Measurements from ENCODE around the gene GIGYF1. TPM values are rescaled to one million over a fixed set of nuclear protein-coding genes. Genes with fewer than 3 reads are reported as not detected.
"Not testable (repeated sequence)": the region's sequence is repeated elsewhere in the genome, so short reads cannot be mapped to it uniquely, and the experiment has no call there.

Gene GIGYF1
- total and polyA plus RNA-seq, 8 donors, result 10.5 to 127 (median 33.6) TPM

- Histone ChIP-seq H3K4me3 (no peak overlapping the region), H3K27ac (no peak overlapping the region), H3K4me1 (no peaks in the 10 kb centered on the region), H3K36me3 (no peaks in the 10 kb centered on the region), H3K9me3 (no peaks in the 10 kb centered on the region), H3K27me3 (no peaks in the 10 kb centered on the region)
- TF ChIP-seq POLR2A (IDR thresholded peaks at IDR 0.05), result no peak
- TF ChIP-seq POLR2AphosphoS5 (IDR thresholded peaks at IDR 0.05), result no peak
- no peak for TF ChIP-seq EP300 (IDR thresholded peaks at IDR 0.05)
- TF ChIP-seq, protein P1, sequence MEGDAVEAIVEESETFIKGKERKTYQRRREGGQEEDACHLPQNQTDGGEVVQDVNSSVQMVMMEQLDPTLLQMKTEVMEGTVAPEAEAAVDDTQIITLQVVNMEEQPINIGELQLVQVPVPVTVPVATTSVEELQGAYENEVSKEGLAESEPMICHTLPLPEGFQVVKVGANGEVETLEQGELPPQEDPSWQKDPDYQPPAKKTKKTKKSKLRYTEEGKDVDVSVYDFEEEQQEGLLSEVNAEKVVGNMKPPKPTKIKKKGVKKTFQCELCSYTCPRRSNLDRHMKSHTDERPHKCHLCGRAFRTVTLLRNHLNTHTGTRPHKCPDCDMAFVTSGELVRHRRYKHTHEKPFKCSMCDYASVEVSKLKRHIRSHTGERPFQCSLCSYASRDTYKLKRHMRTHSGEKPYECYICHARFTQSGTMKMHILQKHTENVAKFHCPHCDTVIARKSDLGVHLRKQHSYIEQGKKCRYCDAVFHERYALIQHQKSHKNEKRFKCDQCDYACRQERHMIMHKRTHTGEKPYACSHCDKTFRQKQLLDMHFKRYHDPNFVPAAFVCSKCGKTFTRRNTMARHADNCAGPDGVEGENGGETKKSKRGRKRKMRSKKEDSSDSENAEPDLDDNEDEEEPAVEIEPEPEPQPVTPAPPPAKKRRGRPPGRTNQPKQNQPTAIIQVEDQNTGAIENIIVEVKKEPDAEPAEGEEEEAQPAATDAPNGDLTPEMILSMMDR (IDR thresholded peaks at IDR 0.05), result no peak
- 78 to 79% (median 79%) methylated on average over 10 to 11 of the region's 11 CpGs; no CpG with 5 or more reads in 2 of the 5 donors for WGBS, 5 donors
- intact Hi-C loops (cut with DNase I; ENCODE audit: low total_unique reads), result no loop called here
- DNase-seq, result no peak
These were observed 38.0 kb upstream of the GIGYF1 start for GRCh38 chr7:100731937-100732636.

- Histone ChIP-seq H3K4me3 (no peak overlapping the region), H3K9me3 (no peaks in the 10 kb centered on the region), H3K4me1 (peaks cover 0 to 4% (median 3%) of the 10 kb centered on the region in 4 donors), H3K27me3 (no peaks in the 10 kb centered on the region), H3K36me3 (no peaks in the 10 kb centered on the region), H3K27ac (no peak overlapping the region)
- WGBS, 5 donors, result 20 to 34% (median 21%) methylated on average over 1 to 3 of the region's 3 CpGs; no CpG with 5 or more reads in 2 of the 5 donors
- TF ChIP-seq, protein P1 (IDR thresholded peaks at IDR 0.05), result no peak
- no peak for DNase-seq
- intact Hi-C loops (cut with DNase I; ENCODE audit: low total_unique reads), result no loop called here
These were observed 36.2 kb upstream of the GIGYF1 start for GRCh38 chr7:100730136-100730800.

DNA sequence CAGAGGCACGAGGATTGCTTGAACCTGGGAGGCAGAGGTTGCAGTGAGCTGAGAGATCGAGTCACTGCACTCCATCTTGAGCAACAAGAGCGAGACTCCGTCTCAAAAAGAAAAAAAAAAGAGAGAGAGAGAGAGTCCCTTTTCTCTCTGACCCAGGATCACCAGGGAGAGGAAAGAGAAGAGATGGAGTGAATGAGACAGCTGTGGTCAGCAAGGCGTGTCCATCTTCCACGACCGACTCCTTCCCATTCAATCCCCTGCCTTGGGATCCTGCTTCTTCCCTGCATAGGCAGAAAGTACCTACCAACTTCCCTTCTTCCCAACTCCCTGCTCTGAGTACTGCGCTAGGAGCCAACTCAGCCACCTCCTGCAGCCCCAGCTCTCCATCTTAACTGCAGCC lies 34.1 kb upstream of the GIGYF1 start:
- Histone ChIP-seq H3K9me3 (no peaks in the 10 kb centered on the region), H3K4me3 (no peak overlapping the region), H3K4me1 (peaks cover 0 to 9% (median 7%) of the 10 kb centered on the region in 4 donors), H3K27ac (no peak overlapping the region), H3K27me3 (peaks cover 0 to 16% (median 0%) of the 10 kb centered on the region in 3 donors), H3K36me3 (no peaks in the 10 kb centered on the region)
- TF ChIP-seq, protein P1 (IDR thresholded peaks at IDR 0.05), result no peak
- TF ChIP-seq POLR2A (IDR thresholded peaks at IDR 0.05) (no peak), EP300 (IDR thresholded peaks at IDR 0.05) (no peak), POLR2AphosphoS5 (IDR thresholded peaks at IDR 0.05) (no peak)
- WGBS, 5 donors, result 68 to 78% (median 76%) methylated on average over 8 of the region's 8 CpGs
- no peak for DNase-seq
- intact Hi-C loops (cut with DNase I; ENCODE audit: low total_unique reads), result no loop called here

- Histone ChIP-seq H3K27me3 (peaks cover 0 to 26% (median 8%) of the 10 kb centered on the region in 3 donors), H3K27ac (peak overlapping the region in 1 of 5 donors; percentile 17), H3K36me3 (no peaks in the 10 kb centered on the region), H3K4me1 (peaks cover 0 to 9% (median 7%) of the 10 kb centered on the region in 4 donors), H3K4me3 (no peak overlapping the region), H3K9me3 (no peaks in the 10 kb centered on the region)
- TF ChIP-seq EP300 (IDR thresholded peaks at IDR 0.05) (no peak), POLR2AphosphoS5 (IDR thresholded peaks at IDR 0.05) (no peak), POLR2A (IDR thresholded peaks at IDR 0.05) (no peak)
- TF ChIP-seq, protein P1 (IDR thresholded peaks at IDR 0.05), result no peak
- WGBS, 5 donors, result 54 to 59% (median 56%) methylated on average over 12 of the region's 12 CpGs
- intact Hi-C loops (cut with DNase I; ENCODE audit: low total_unique reads), result no loop called here
- DNase-seq, result peak in 1 of 2 donors; percentile 71
These were observed 33.1 kb upstream of the GIGYF1 start for GRCh38 chr7:100726996-100727761.

GRCh38 chr7:100724364-100724763 lies 30.3 kb upstream of the GIGYF1 start:
- Histone ChIP-seq H3K27me3 (peaks cover 7 to 54% (median 33%) of the 10 kb centered on the region in 3 donors), H3K4me1 (peaks cover 8 to 21% (median 17%) of the 10 kb centered on the region in 4 donors)
- intact Hi-C loops (cut with DNase I; ENCODE audit: low total_unique reads); H3K9me3 ChIP-seq; H3K36me3 ChIP-seq; DNase-seq; H3K4me3 ChIP-seq; H3K27ac ChIP-seq: not testable (repeated sequence)
- 90 to 98% (median 96%) methylated on average over 2 of the region's 2 CpGs for WGBS, 5 donors

All from stomach (tissue), 9 donors.